GM12873 (cell line): Measurements from ENCODE around the gene DENND1A.

ENCODE experiments used
- CTCF ChIP-seq: IDR thresholded peaks from 2 replicates; pipeline ENCODE4 v1.5.1; 2012; ENCODE audit warnings: low read depth, mild to moderate bottlenecking, moderate library complexity, low read length, control low read depth; ENCODE audit not compliant: insufficient read depth; ENCODE audit errors: missing control alignments

The DENND1A gene

GRCh38 chr9:123697686-123698085 is 232.2 kb downstream of the DENND1A start:
- TF ChIP-seq CTCF, result no peak

- TF ChIP-seq CTCF, result no peak
These were observed 233.4 kb downstream of the DENND1A start for GRCh38 chr9:123696476-123696875.

GRCh38 chr9:123695386-123695785 is 234.5 kb downstream of the DENND1A start:
- no peak for TF ChIP-seq CTCF

GRCh38 chr9:123691765-123692303 is 238.1 kb downstream of the DENND1A start:
- no peak for TF ChIP-seq CTCF

- TF ChIP-seq CTCF, result no peak
These were observed 240.1 kb downstream of the DENND1A start for GRCh38 chr9:123689701-123690428.

GRCh38 chr9:123687246-123687751 is 242.6 kb downstream of the DENND1A start:
- no peak for TF ChIP-seq CTCF

GRCh38 chr9:123686829-123687192 is 243.1 kb downstream of the DENND1A start:
- no peak for TF ChIP-seq CTCF
